NCI-H69 (cell line): Measurements from ENCODE around the gene ASIC3.
"Not testable (repeated sequence)": the region's sequence is repeated elsewhere in the genome, so short reads cannot be mapped to it uniquely, and the experiment has no call there.

Experiments
- DNase-seq: peaks from one replicate; lab custom pipeline; 2025; lab: John Stamatoyannopoulos, UW

ASIC3 gene

GRCh38 chr7:151013733-151014497 lies 34.4 kb upstream of the ASIC3 start:
- no peak for DNase-seq

- DNase-seq: no peak
Observed at GRCh38 chr7:151014950-151015349, 33.4 kb upstream of the ASIC3 start.

DNA sequence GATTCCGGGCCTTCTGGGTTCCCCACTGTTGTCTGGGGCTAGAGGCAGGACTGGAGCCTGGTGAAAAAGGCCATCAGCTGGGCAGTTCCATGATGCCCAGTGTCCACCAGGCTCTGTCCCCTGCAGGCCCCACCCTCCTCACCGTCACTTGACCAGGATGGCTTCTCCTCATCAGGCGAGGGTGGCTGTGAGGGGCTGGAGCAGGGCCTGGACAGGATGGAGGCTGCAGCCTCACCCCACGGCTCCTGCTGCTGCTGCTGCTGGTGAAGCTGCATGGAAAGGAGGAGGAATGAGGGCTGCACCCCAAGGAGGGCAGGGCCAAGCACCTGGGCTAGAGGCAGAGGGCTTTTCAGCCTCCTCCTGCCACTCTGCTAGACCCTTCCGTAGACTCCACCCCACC lies 32.4 kb upstream of the ASIC3 start:
- DNase-seq: no peak

DNA sequence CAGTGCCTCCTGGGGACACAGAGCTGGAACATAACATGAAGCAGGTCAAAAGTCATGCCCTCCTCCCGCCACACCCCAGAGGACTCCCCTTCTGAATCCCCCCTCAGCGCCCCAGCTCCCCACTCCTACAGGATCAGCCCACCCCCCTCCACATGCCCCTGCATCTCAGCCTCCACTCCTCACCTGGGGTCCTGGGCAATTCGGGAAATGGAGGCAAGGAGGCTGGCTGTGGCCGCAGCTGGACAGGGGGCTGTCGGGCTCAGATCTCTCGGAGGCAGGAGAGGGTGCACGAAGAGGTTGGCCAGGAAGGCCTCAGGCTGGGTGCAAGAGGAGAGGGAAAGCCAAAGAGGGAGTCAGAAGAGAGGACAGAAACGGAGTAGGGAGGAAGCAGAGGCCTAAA lies 31.8 kb upstream of the ASIC3 start:
- no peak for DNase-seq

DNA sequence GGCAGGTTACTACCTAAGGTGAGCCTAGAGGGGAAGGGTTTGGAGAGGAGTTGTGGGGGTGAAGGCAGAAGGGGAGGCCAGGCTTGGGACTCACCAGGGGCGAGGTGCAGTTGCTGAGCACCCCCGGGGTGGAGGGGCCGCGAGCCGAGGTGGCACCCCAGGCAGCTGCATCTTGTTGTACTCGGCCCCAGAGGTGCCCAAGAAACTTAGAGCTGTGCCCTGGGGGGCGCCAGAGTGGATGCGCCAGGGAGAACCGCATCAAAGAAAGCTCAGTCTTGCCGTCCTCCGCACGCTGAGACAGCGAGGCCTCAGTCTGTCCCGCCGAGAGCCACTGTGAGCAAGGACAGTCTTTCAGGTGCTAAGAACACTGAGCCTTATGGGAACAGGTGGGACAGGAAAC lies 31.4 kb upstream of the ASIC3 start:
- DNase-seq: no peak

DNA sequence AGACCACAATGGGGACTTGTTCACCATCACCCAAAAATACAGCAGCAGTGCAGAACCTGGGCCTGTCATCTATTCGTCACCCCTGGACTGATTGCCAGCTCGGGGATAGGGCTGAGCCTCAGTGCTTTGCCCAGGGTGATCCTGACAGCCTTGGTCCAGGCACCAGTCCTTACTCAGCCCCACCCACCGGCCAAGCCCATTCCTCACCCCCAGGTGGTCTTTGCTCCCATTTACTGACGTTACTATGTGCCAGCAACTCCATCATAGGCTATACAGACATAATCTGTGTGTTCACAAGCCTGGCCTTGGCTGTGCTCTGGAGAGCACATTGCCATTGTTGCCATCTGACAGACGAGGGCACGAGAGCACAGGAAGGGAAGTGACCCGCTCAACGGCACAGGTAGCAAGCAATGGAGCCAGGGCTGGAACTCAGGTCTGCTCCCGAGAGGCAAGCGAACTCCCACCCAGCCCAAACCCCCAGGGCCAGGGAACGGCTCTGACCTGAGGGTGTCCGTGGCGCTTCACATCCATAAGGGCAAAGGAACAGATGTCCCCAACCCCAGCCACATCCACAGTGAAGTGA lies 30.9 kb upstream of the ASIC3 start:
- DNase-seq: peak; percentile 29

DNA sequence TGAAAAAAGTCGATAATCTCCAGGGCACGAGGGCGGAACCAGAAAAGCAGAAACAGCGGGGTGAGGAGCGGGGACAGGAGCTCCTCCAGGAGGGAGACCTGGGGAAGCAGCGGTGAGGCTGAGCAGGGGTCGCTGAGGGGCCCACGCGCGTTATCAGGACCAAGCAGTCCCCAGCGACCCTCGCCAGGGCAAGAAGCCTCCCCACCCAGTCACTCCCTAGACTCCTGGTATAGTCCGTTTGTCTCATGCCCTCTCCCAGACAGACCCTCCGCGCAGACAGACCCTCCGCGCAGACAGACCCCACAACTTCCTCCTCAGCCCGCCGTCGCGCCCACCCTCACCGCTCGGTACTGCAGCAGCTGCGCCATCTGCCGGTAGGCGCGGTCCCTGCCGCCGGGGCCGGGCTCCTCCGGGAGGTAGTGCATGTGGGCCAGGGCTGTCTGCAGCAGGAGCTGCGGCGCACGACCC lies 30.3 kb upstream of the ASIC3 start:
- DNase-seq: peak; percentile 86

DNA sequence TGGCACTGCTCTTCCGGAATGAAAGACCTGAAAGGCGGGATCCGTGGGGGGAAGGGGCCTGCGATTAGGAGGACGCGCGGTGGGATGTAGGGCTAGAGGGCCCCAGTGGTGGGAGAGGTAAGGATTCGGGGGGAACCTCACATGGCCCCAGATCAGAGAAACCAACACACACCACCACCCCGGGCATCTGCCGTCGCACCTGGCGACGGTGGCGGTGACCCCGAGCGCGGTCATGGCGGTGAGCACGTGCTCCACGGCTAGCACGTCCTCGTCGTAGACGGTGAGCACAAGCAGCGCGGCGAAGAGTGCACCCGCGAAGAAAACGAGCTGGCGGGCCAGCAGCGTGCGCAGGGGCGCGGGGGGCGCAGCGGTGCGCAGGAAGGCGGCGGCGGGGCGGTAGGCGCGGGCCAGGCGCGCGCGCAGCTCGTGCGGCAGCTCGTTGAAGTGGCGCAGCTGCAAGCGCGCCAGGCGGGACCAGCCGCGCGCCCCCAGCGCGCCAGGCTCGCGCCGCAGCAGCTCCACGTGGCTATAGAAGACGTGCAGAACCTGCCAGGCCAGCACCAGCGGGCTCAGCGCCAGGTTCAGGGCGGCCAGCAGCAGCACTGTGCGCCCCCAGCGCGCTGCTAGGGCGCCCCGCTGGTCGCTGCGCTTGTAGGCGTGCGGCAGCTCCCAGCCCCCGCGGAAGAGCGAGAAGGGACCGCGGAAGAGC lies 29.8 kb upstream of the ASIC3 start:
- DNase-seq: peak; percentile 81

- no peak for DNase-seq
Observed at GRCh38 chr7:151019130-151019447, 29.2 kb upstream of the ASIC3 start.

- peak; percentile 15 for DNase-seq
Observed at GRCh38 chr7:151020231-151020630, 28.1 kb upstream of the ASIC3 start.

- DNase-seq: no peak
Observed at GRCh38 chr7:151023232-151023631, 25.1 kb upstream of the ASIC3 start.

GRCh38 chr7:151024435-151025056 lies 23.8 kb upstream of the ASIC3 start, which contains the start of gene ATG9B:
ATG9B (minus strand) TSS chr7:151024494; CDS start chr7:151024423, 71 bp downstream.
- DNase-seq: peak; percentile 28

DNA sequence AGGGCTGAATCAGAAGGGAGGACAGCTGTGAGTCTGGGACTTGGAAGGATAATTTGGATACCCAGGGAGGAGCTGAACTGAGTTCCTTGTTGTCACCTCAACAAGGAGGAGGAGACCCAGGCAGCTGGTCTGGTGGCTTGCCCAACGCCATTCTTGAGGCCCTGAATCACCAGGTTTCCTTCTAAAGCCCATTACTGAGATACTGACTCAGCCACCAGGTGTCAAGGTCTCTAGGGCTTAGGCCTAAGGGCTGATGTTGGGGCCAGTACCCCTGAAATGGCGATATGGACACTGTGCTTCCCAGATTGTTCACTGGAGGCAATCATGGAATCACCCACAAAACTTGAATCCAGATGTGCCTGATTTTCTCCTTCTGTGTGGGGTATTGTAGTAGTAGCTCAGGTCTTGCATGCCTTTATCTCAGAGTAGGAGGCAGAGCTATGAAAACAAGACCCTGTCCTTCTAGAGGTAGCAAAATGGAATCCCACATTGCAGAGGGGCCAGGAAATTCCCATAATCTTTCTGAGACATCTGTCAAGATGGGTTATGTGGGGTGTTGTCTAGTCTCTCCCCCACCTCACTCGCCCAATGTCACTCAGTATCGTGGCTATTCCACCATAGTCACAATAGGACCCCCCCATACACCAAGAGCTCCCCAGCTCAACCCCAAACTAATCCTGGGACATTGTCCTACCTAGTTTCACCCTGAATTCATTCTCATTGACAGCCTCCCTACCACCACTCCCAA lies 22.2 kb upstream of the ASIC3 start:
- DNase-seq: no peak

GRCh38 chr7:151026771-151027727 lies 21.3 kb upstream of the ASIC3 start:
- peak; percentile 43 for DNase-seq

- not testable (repeated sequence) for DNase-seq
Observed at GRCh38 chr7:151027728-151028130, 20.6 kb upstream of the ASIC3 start.

GRCh38 chr7:151028131-151028947 lies 20.0 kb upstream of the ASIC3 start, which contains the start of gene ABCB8:
ABCB8 (plus strand) TSS chr7:151028450; CDS start chr7:151028516, 66 bp downstream.
- peak; percentile 100 for DNase-seq

DNA sequence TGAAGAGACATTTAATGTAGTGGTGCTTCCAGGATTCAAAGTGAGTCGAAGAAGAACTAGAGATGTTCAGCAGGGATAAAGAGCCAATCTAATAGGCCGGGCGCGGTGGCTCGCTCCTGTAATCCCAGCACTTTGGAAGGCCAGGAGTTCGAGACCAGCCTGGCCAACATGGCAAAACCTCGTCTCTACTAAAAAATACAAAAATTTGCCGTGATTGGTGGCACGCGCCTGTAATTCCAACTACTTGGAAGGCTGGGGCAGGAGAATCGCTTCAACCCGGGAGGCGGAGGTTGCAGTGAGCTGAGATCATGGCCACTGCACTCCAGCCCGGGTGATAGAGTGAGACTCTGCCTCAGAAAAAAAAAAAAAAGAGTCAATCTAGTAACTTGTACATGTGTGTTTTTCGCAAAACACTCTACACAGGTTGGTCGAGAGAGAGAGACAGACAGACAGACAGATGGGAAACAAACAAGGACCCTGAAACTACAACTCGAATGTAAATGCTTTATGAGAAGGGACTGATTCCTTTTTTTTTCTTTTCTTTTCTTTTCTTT lies 19.3 kb upstream of the ASIC3 start:
- no peak for DNase-seq

DNA sequence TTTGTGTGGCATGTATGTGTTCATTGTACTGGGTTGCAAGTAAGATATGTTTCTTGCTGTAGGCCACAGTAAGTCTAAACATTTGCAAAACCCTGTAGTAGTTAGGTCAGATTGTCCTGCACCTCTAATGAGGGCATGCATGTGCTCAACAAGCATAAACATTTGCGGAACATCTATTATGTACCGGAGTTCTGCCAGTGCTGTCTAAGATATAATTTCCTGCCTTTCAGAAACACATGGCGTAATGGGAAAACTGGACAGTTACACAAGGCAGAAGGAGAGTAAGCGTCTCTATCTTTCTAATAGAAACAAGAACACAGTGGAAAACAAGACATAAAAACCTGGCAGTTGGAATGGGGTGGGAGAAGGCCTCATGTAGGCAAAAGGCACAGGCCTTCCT lies 17.3 kb upstream of the ASIC3 start:
- DNase-seq: no peak
